GM18907 (cell line): ENCODE results near the gene VAV3.

Experiments
- ATAC-seq: cut with Tn5 transposase; IDR thresholded peaks from one replicate; pipeline ENCODE4 v1.9.1; 2021; ENCODE audit warnings: mild to moderate bottlenecking, moderate library complexity; ENCODE audit not compliant: unreplicated experiment

The VAV3 gene

DNA sequence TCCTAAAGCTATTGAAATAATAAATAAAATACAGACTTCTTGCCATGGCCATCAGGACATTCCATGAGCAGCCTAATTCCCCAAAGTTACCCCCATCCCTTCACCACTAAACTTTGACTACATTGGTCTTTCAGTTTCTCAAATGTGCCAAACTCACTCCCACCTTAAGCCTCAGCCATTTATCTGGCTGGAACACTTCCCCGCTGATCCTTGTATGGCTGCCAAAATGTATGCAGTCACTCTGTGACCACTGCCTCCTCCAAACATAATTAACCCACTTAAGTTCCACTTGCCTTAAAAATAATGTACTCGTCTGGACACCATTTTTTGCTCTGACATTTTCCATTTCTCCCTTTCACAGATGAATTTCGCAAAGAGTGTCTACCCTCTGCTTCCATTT is 416.7 kb downstream of the VAV3 start:
- no peak for ATAC-seq

DNA sequence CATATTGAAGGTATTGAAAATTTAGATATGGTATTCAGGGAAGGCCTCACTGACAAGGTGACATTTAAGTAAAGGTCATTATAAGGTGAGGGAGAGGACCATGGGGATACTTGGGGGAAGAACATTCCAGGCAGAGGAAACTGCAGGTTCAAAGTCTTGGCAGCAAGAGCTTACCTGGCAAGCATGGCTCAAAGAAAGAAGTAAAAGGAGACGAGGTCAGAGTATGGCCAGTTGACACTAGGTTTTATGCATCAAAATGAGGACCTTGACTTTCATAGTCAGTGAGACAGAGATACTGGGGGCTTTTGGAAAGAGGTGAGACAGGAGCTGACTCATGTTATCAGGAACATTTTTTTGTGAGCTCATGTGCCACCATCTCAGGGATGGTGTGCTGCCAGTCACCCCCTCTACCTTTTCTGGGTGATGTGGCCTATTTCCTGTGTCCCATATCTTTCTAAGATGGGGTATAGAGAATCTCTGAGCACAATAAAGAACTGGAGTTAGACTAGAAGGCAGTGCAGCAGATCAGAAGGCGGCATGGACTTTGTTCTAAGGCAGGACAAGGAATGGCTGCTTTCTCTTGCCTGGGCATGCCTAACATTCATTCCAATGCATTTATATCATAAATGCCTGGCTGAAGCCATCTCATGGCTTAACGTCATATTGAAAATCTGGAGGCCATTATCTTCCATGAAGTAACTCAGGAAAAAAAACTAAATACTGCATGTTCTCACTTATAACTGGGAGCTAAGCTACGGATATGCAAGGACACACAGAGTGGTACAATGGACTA is 417.4 kb downstream of the VAV3 start:
- ATAC-seq, result no peak

DNA sequence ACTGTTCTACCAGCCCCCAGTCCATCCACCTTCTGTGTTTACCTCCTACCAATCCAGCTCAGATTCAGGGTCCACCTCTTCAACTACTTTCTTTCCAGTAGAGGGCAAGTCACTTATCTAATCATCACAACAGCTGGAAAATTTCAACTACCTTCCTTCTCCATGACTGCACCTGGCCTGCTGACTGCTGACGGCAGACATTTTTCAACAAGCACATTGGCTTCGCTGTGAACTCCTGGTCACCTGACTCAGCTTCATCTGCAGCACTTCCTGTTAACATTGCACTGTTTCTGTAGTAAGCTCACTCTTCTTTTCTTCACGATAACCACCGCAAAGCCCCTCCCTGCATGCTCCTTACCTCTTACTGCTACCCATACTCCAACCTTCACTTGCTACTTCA is 418.4 kb downstream of the VAV3 start:
- no peak for ATAC-seq

GRCh38 chr1:107545879-107546278 is 419.1 kb downstream of the VAV3 start:
- ATAC-seq, result no peak

GRCh38 chr1:107545056-107545577 is 419.9 kb downstream of the VAV3 start:
- no peak for ATAC-seq

- ATAC-seq, result no peak
Observed at GRCh38 chr1:107544285-107544684, 420.7 kb downstream of the VAV3 start.

GRCh38 chr1:107541412-107541811 is 423.6 kb downstream of the VAV3 start:
- no peak for ATAC-seq

DNA sequence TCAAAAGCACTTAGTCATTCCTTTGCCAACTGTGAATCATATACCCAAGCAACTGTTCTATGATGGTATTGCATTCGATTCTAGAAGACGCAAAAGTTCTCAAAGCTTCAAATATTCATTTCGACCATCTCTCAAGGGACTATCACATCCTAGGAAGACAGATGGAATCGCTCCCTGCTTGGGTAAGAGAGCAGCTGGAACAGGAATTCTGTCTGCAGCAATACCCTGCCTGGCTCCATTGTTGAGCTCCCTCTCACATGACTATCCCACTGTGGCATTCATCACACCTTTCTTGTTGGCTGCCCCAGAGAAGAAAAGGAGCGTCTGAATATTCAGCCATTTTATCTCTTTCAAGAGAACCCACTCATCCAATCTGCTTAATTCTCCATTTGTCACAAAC is 426.5 kb downstream of the VAV3 start:
- ATAC-seq, result no peak

DNA sequence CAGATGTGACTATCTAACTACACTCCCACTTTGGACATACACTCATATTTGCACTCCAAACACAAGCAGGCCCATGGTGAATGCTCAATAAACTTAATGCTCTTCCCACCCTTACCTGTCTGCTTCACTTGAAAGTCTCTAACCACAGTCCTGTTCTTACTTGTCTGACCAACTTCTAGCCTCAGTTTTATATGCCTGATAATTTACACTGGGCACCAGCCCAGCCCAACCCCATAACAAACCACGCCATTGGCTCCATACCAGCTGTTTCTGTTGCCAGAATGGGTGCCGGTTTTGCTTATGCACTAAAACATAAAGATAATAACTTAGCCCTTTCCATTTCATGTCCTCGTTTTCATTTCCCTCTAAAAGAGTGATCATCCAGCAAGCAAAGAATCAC is 428.7 kb downstream of the VAV3 start:
- no peak for ATAC-seq

GRCh38 chr1:107535091-107535490 is 429.9 kb downstream of the VAV3 start:
- no peak for ATAC-seq

DNA sequence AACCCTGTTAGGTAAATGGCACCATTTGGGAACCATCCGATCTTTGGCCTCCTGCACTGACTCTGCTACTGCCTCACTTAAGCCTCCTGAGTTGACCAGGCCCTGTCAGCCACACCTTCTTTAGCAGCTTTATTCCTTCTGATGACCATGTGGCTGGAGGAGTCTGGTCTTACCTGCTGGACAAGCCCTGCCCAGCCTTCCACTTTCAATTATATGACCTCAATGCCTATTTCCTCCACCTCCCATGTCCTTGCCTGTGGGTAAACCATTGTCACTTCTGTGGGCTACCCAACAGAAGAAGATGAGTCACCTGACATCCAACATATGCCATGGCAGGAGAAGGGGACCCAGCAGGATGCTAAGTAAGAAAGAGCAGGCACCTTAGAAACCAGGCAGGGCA is 430.3 kb downstream of the VAV3 start:
- no peak for ATAC-seq

GRCh38 chr1:107533436-107533835 is 431.5 kb downstream of the VAV3 start:
- ATAC-seq, result no peak

GRCh38 chr1:107532318-107532717 is 432.7 kb downstream of the VAV3 start:
- no peak for ATAC-seq

DNA sequence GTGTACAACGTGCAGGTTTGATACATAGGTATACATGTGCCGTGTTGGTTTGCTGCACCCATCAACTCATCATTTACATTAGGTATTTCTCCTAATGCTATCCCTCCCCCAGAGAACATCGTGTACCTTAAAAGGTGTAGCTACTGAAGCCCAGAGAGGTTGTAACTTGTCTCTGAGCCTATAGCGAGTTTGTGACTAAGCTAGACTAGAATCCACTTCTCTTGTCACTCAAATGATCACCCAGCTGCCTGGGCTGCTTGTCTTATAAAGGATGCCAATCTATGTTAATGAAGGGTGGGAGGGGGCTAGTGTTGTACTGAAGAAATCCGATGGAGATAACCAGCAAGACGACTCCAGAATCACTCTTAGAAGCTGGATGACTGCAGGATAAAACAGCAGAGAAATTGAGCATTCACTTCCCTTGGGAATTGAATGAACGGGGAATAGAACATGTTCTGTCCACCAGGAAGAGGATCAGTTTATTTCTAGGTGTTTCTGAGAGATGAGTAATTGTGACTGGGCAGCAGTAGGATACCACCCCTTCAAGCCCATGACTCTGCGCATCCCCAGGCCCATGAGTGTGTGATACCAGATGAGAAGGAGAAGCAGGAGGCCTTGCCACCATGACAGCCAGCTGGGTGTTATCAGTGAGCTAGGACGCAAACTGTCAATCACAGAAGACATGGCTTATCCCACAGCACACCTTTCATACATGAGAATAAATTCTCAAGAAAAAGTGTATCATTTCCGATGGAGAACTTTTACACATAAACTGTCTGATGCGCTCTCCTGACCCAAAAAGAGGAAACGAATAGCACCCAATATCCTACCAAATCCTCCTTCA is 433.7 kb downstream of the VAV3 start:
- no peak for ATAC-seq

DNA sequence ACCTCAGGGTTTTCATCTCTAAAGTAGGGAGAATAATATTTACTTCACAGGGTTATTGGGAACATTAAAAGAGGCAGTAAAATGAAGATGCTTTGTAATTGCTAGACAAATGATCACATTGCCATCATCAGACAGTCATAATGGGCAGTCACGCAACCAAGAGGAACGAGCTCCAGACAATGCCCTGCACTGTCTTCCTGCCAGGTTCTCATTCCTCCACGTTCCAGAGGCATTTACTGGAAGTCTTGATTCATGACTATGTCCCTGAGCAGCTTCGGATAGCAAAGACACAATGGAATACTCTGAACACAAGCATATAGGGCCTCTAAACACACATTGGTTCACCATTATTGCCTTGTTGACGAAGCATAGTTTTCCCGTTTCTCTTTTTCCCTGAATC is 434.4 kb downstream of the VAV3 start:
- ATAC-seq, result no peak

- peak; percentile 97 for ATAC-seq
Observed at GRCh38 chr1:107529511-107530149, 435.4 kb downstream of the VAV3 start.

- ATAC-seq, result no peak
Observed at GRCh38 chr1:107526524-107527198, 438.3 kb downstream of the VAV3 start.

DNA sequence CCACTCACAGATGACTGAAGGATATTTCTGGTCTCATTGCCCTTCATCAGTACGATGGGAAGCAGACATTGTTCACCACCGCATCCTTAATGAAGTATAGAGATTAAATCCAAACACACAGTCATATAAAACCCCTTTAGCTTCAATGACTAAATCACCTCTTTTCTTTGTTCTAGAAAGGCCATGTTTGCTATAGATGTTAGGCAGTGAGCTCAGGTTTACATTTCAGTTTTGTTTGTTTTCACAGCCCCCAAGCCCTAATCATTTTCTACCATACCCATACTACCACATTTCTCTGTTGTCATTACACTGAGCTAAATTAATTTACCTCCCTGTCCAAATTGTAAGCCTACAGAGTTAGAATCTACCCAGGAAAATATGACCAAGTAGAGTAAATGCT is 439.0 kb downstream of the VAV3 start:
- ATAC-seq, result no peak

GRCh38 chr1:107525145-107525544 is 439.8 kb downstream of the VAV3 start:
- no peak for ATAC-seq

GRCh38 chr1:107524301-107524700 is 440.7 kb downstream of the VAV3 start:
- no peak for ATAC-seq

- ATAC-seq, result no peak
Observed at GRCh38 chr1:107523736-107524135, 441.2 kb downstream of the VAV3 start.
